H1 (cell line): ENCODE results near the gene CCDC148. TPM values are rescaled to one million over a fixed set of nuclear protein-coding genes. Genes with fewer than 3 reads are reported as not detected.

Experiments used
- CTCF ChIA-PET: fragments of 300-600 bp; sonication (Branson Sonifier 250); formaldehyde crosslinking; loops from one replicate; lab custom pipeline; 2021; ENCODE audit not compliant: partially characterized antibody; lab: Charles Lee
- POLR2A ChIA-PET: fragments of 300-600 bp; sonication (Branson Sonifier 250); formaldehyde crosslinking; loops from one replicate; lab custom pipeline; 2021; ENCODE audit warnings: inconsistent platforms; ENCODE audit not compliant: partially characterized antibody; lab: Charles Lee
- DNase-seq, 2 experiments: peaks; one replicate each; pipeline versions ENCODE4 v3.0.0 to v3.0.0-alpha.2; 2010 to 2022; ENCODE audit warnings: low spot score in 2 of 2, low read depth in 1 of 2, mixed read lengths in 1 of 2
- FAIRE-seq: peaks from 2 replicates; lab custom pipeline; 2011; peaks lifted over from hg19 to GRCh38; lab: Jason Lieb, UNC
- H2AFZ ChIP-seq: 2 replicates; pipeline ENCODE4 v1.8.1; 2012; ENCODE audit warnings: low read length, inconsistent platforms
- H2AK5ac ChIP-seq: 2 replicates; pipeline ENCODE4 v1.6.1; 2013; ENCODE audit warnings: low read depth, low read length
- H2BK120ac ChIP-seq: replicated peaks from 2 replicates; pipeline ENCODE3; 2013; ENCODE audit warnings: low read depth, low read length, inconsistent platforms
- H2BK12ac ChIP-seq: 2 replicates; pipeline ENCODE4 v1.6.1; 2013; ENCODE audit warnings: low read depth, low read length
- H2BK15ac ChIP-seq: 2 replicates; pipeline ENCODE4 v1.6.1; 2013; ENCODE audit warnings: low read length
- H2BK20ac ChIP-seq: 2 replicates; pipeline ENCODE4 v1.6.1; 2013; ENCODE audit warnings: low read length
- H2BK5ac ChIP-seq: 2 replicates; pipeline ENCODE4 v1.6.1; 2013; ENCODE audit warnings: low read depth, low read length
- H3K14ac ChIP-seq: 2 replicates; pipeline ENCODE4 v1.6.1; 2013; ENCODE audit warnings: inconsistent platforms; ENCODE audit not compliant: insufficient read length
- H3K18ac ChIP-seq: 2 replicates; pipeline ENCODE4 v1.6.1; 2013; ENCODE audit warnings: low read length; ENCODE audit errors: extremely low read depth
- H3K23ac ChIP-seq: 2 replicates; pipeline ENCODE4 v1.6.1; 2013; ENCODE audit warnings: inconsistent platforms; ENCODE audit not compliant: insufficient read length
- H3K23me2 ChIP-seq: 2 replicates; pipeline ENCODE4 v1.6.1; 2013; ENCODE audit warnings: low read depth, low read length
- H3K27ac ChIP-seq: 2 replicates; pipeline ENCODE4 v1.6.1; 2011; ENCODE audit warnings: low read depth, low read length, inconsistent platforms
- H3K27me3 ChIP-seq, 4 experiments: replicated peaks in 1 of 4; 1 replicate in 1 of 4; 2 replicates in 3 of 4; pipeline versions ENCODE4 v1.6.1 to v1.8.1; 2011 to 2013; ENCODE audit warnings: low read length in 3 of 4, mild to moderate bottlenecking in 3 of 4, inconsistent platforms in 2 of 4, mixed read lengths in 2 of 4, moderate library complexity in 1 of 4; ENCODE audit not compliant: control insufficient read depth in 3 of 4, insufficient read depth in 3 of 4; ENCODE audit errors: extremely low read depth in 1 of 4
- H3K36me3 ChIP-seq, 4 experiments: 2 replicates each; pipeline versions ENCODE4 v1.6.1 to v1.8.1; 2011 to 2013; ENCODE audit warnings: mild to moderate bottlenecking in 4 of 4, low read length in 3 of 4, moderate library complexity in 2 of 4, control low read depth in 1 of 4, inconsistent platforms in 1 of 4; ENCODE audit not compliant: insufficient read depth in 4 of 4, control insufficient read depth in 2 of 4
- H3K4ac ChIP-seq: replicated peaks from 2 replicates; pipeline ENCODE3; 2013; ENCODE audit warnings: low read length, low read depth, mixed read lengths, inconsistent platforms; ENCODE audit not compliant: insufficient read length
- H3K4me1 ChIP-seq, 4 experiments: replicated peaks in 1 of 4; 1 replicate in 1 of 4; 2 replicates in 3 of 4; pipeline versions ENCODE4 v1.6.1 to v1.8.1; 2011 to 2013; ENCODE audit warnings: low read length in 3 of 4, inconsistent platforms in 2 of 4, mixed read lengths in 1 of 4; ENCODE audit not compliant: insufficient read depth in 4 of 4, control insufficient read depth in 3 of 4
- H3K4me2 ChIP-seq, 2 experiments: 2 replicates each; pipeline versions ENCODE4 v1.6.1 to v1.8.1; 2011 to 2013; ENCODE audit warnings: low read depth in 2 of 2, low read length in 2 of 2, control low read depth in 1 of 2, inconsistent platforms in 1 of 2, mild to moderate bottlenecking in 1 of 2; ENCODE audit not compliant: insufficient read depth in 1 of 2
- H3K4me3 ChIP-seq, 4 experiments: fragments of 200-600, 300-600 bp in 1 of 4; sonication (generic), shearing (Covaris generic), sonication (Bioruptor Twin) in 1 of 4; 2 replicates each; pipeline versions ENCODE4 v1.5.1 to v1.8.1; 2011 to 2016; ENCODE audit warnings: low read length in 4 of 4, low read depth in 3 of 4, control low read depth in 2 of 4, inconsistent platforms in 2 of 4, mild to moderate bottlenecking in 2 of 4, mixed read lengths in 1 of 4, moderate library complexity in 1 of 4; ENCODE audit not compliant: insufficient read depth in 2 of 4; ENCODE audit errors: extremely low read depth in 1 of 4
- H3K56ac ChIP-seq: replicated peaks from 2 replicates; pipeline ENCODE3; 2013; ENCODE audit warnings: low read depth, mild to moderate bottlenecking, mixed read lengths, low read length, inconsistent platforms; ENCODE audit not compliant: insufficient read length
- H3K79me1 ChIP-seq: 2 replicates; pipeline ENCODE4 v1.6.1; 2013; ENCODE audit warnings: low read depth, low read length, control low read depth
- H3K79me2 ChIP-seq, 2 experiments: 2 replicates each; pipeline versions ENCODE4 v1.6.1 to v1.8.1; 2012 to 2013; ENCODE audit warnings: low read length in 2 of 2, mild to moderate bottlenecking in 2 of 2, inconsistent platforms in 1 of 2; ENCODE audit not compliant: insufficient read depth in 2 of 2, control insufficient read depth in 1 of 2
- H3K9ac ChIP-seq, 4 experiments: replicated peaks in 1 of 4; 1 replicate in 1 of 4; 2 replicates in 3 of 4; pipeline versions ENCODE4 v1.6.1 to v1.8.1; 2011 to 2013; ENCODE audit warnings: low read depth in 3 of 4, low read length in 3 of 4, control low read depth in 2 of 4, mild to moderate bottlenecking in 2 of 4, moderate library complexity in 2 of 4, inconsistent platforms in 1 of 4; ENCODE audit errors: extremely low read depth in 1 of 4
- H3K9me3 ChIP-seq, 2 experiments: 2 replicates each; pipeline versions ENCODE4 v1.6.1 to v1.8.1; 2012 to 2013; ENCODE audit warnings: mild to moderate bottlenecking in 2 of 2, moderate library complexity in 2 of 2, control low read depth in 1 of 2, inconsistent platforms in 1 of 2, low read depth in 1 of 2, low read length in 1 of 2, mixed read lengths in 1 of 2; ENCODE audit not compliant: insufficient read depth in 2 of 2
- H4K20me1 ChIP-seq, 2 experiments: replicated peaks in 1 of 2; 2 replicates each; pipeline versions ENCODE3 to v1.8.1; 2011 to 2013; ENCODE audit warnings: inconsistent platforms in 2 of 2, low read length in 2 of 2, mild to moderate bottlenecking in 1 of 2; ENCODE audit not compliant: insufficient read depth in 2 of 2, control insufficient read depth in 1 of 2
- H4K5ac ChIP-seq: 2 replicates; pipeline ENCODE4 v1.6.1; 2013; ENCODE audit warnings: low read length, low read depth, mixed read lengths, inconsistent platforms; ENCODE audit not compliant: insufficient read length
- H4K8ac ChIP-seq: 2 replicates; pipeline ENCODE4 v1.8.0; 2013; ENCODE audit warnings: mild to moderate bottlenecking, moderate library complexity, low read length, inconsistent platforms; ENCODE audit not compliant: insufficient read depth; ENCODE audit errors: extremely low read depth
- H4K91ac ChIP-seq: replicated peaks from 2 replicates; pipeline ENCODE3; 2013; ENCODE audit warnings: low read length, mixed read lengths, inconsistent platforms; ENCODE audit not compliant: insufficient read length
- BRCA1 ChIP-seq: IDR thresholded peaks from 2 replicates; pipeline ENCODE4 v1.6.1; 2012; ENCODE audit warnings: low read depth, low read length, improper control_type of control experiment
- CBX5 ChIP-seq: fragments of 300-800, 300-1000 bp; sonication (generic); IDR thresholded peaks from 2 replicates; pipeline ENCODE4 v1.7.1; 2016; ENCODE audit warnings: antibody characterized with exemption, low read length, low read depth
- CTBP2 ChIP-seq: IDR thresholded peaks from 2 replicates; pipeline ENCODE4 v1.7.0; 2011; ENCODE audit warnings: borderline replicate concordance, mild to moderate bottlenecking, moderate library complexity, mixed read lengths, low read length; ENCODE audit not compliant: insufficient read depth, insufficient read length
- E2F6 ChIP-seq: IDR thresholded peaks from 2 replicates; pipeline ENCODE4 v1.6.1; 2012; ENCODE audit warnings: inconsistent platforms
- FOSL1 ChIP-seq: IDR thresholded peaks from 2 replicates; pipeline ENCODE4 v1.6.1; 2011; ENCODE audit warnings: mild to moderate bottlenecking, low read depth, low read length, moderate library complexity; ENCODE audit not compliant: insufficient read depth
- JUND ChIP-seq: IDR thresholded peaks from 2 replicates; pipeline ENCODE4 v1.6.1; 2011; ENCODE audit warnings: mild to moderate bottlenecking, improper control_type of control experiment, low read length
- POU5F1 ChIP-seq: IDR thresholded peaks from 2 replicates; pipeline ENCODE4 v1.6.1; 2011; ENCODE audit warnings: low read depth, mild to moderate bottlenecking, low read length, moderate library complexity
- RNF2 ChIP-seq: fragments of 200-900, 300-1000 bp; sonication (generic); IDR thresholded peaks from 2 replicates; pipeline ENCODE4 v1.7.1; 2016; ENCODE audit warnings: borderline replicate concordance, low read depth, mild to moderate bottlenecking, antibody characterized with exemption, low read length; ENCODE audit not compliant: poor library complexity, severe bottlenecking; ENCODE audit errors: missing control alignments
- TAF7 ChIP-seq: optimal IDR thresholded peaks from 2 replicates; pipeline ENCODE3; 2011; ENCODE audit warnings: low read depth, mild to moderate bottlenecking, inconsistent platforms, low read length, moderate library complexity, borderline replicate concordance
- YY1 ChIP-seq: IDR thresholded peaks from 2 replicates; pipeline ENCODE4 v1.6.1; 2011; ENCODE audit warnings: low read depth, mild to moderate bottlenecking, low read length
- WGBS, 2 experiments: shearing (Covaris generic) in 1 of 2; methylation state at CpG; one replicate each; pipeline versions ENCODE4 v1.1.6 to v1.1.7; 2013 to 2015; ENCODE audit warnings: low lambda C conversion rate in 2 of 2, mixed read lengths in 2 of 2, inconsistent platforms in 1 of 2, low coverage in 1 of 2, missing lambda C conversion rate in 1 of 2; ENCODE audit not compliant: insufficient replicate concordance in 2 of 2, insufficient coverage in 1 of 2, insufficient read length in 1 of 2; ENCODE audit errors: extremely low coverage in 1 of 2, missing lambda C conversion rate in 1 of 2; 5-methylcytosine and 5-hydroxymethylcytosine counted together
- polyA plus RNA-seq, 7 experiments: library from polyadenylated mRNA; depleted of rRNA in 3 of 7; stranded (reverse) in 5 of 7; unstranded in 2 of 7; fragments of >200 nt in 5 of 7; fragments of 200-250 nt in 2 of 7; gene quantifications; 1 replicate in 5 of 7; 2 replicates in 1 of 7; 4 replicates in 1 of 7; pipeline versions ENCODE4 v1.2.1 to v1.2.3, GENCODE V29; 2011 to 2013; ENCODE audit warnings: missing spikeins in 2 of 7, mixed read lengths in 2 of 7
- total RNA-seq: library from RNA; stranded (reverse); fragmentation: NEBNext Ultra II Directional; extraction: Animal tissue kit (Norgen Biotek cat#: 25700); gene quantifications from 2 replicates; pipeline ENCODE4 v1.2.1, GENCODE V29; 2021

Gene CCDC148
- total and polyA plus RNA-seq, 2 of the 8 experiments (the other 6 are each of a cell fraction or from before 2014, with no cell fraction given) = 0.45 to 1.3 TPM

- H2BK20ac ChIP-seq = no peak overlapping the region
- peaks cover 0 to 8% (median 0%) of the 10 kb centered on the region in 4 experiments; a peak in 1 of 7 replicates for H3K4me1 ChIP-seq
- H2AFZ ChIP-seq = no peak overlapping the region
- no peaks in the 10 kb centered on the region for H3K79me1 ChIP-seq
- no peak overlapping the region for H3K18ac ChIP-seq
- H3K4me3 ChIP-seq = no peak overlapping the region
- H4K20me1 ChIP-seq = no peaks in the 10 kb centered on the region
- H3K9ac ChIP-seq = no peak overlapping the region
- 90% methylated on average over 3 of the region's 3 CpGs; no CpG with 5 or more reads in 1 of the 2 experiments for whole genome bisulfite sequencing, 2 experiments
- no peak overlapping the region for H4K91ac ChIP-seq
- DNase-seq = no peak
- H2BK15ac ChIP-seq = no peak overlapping the region
- no peaks in the 10 kb centered on the region for H3K36me3 ChIP-seq
- H4K5ac ChIP-seq = no peak overlapping the region
- no peak overlapping the region for H3K4ac ChIP-seq
- no peak overlapping the region for H3K56ac ChIP-seq
- no peak overlapping the region for H3K4me2 ChIP-seq
- ChIA-PET CTCF (interaction anchor here (0.7 to 1.8 kb wide), 14 partner anchors 17 to 576 kb away, joined by 3 to 6 read pairs (median 3); no protein-coding TSS in a partner anchor), POLR2A (interaction anchor here (0.6 to 0.9 kb wide), 2 partner anchors 8 to 17 kb away, joined by 3 read pairs; no protein-coding TSS in a partner anchor)
- no peak overlapping the region for H2BK120ac ChIP-seq
- no peak overlapping the region for H3K14ac ChIP-seq
- no peaks in the 10 kb centered on the region for H3K79me2 ChIP-seq
- no peak overlapping the region for H3K23ac ChIP-seq
- H3K27ac ChIP-seq = no peak overlapping the region
- H2BK12ac ChIP-seq = no peak overlapping the region
- no peak overlapping the region for H4K8ac ChIP-seq
- no peaks in the 10 kb centered on the region for H3K9me3 ChIP-seq
- no peaks in the 10 kb centered on the region for H3K27me3 ChIP-seq
- H3K23me2 ChIP-seq = no peaks in the 10 kb centered on the region; the same call in 1 of the 2 replicates
- H2AK5ac ChIP-seq = no peak overlapping the region
- H2BK5ac ChIP-seq = no peak overlapping the region
- no peak for FAIRE-seq
- TF ChIP-seq RNF2 = no peak
- TF ChIP-seq JUND = no peak
- TF ChIP-seq CTBP2 = no peak
- TF ChIP-seq FOSL1 = no peak
- no peak for TF ChIP-seq TAF7
- no peak for TF ChIP-seq E2F6
- TF ChIP-seq CBX5 = no peak
- no peak for TF ChIP-seq YY1
- TF ChIP-seq POU5F1 = no peak
- TF ChIP-seq BRCA1 = no peak
Observed at GRCh38 chr2:158178646-158179045, 277.9 kb downstream of the CCDC148 start.
